HG03039 (cell line): ENCODE data around the gene ROBO1.
"Not testable (repeated sequence)": the region's sequence is repeated elsewhere in the genome, so short reads cannot be mapped to it uniquely, and the experiment has no call there.

Source experiments
- ATAC-seq: cut with Tn5 transposase; IDR thresholded peaks from one replicate; pipeline ENCODE4 v1.9.1; 2021; ENCODE audit warnings: mild to moderate bottlenecking, moderate library complexity; ENCODE audit not compliant: unreplicated experiment

ROBO1 gene

GRCh38 chr3:78889348-78889747 is 878.5 kb downstream of the ROBO1 start:
- ATAC-seq = no peak

GRCh38 chr3:78888635-78889034 is 879.2 kb downstream of the ROBO1 start:
- no peak for ATAC-seq

- ATAC-seq = no peak
These were observed 880.2 kb downstream of the ROBO1 start for GRCh38 chr3:78887547-78888011.

- no peak for ATAC-seq
These were observed 880.8 kb downstream of the ROBO1 start for GRCh38 chr3:78887029-78887428.

GRCh38 chr3:78884567-78884966 is 883.2 kb downstream of the ROBO1 start:
- ATAC-seq = not testable (repeated sequence)

GRCh38 chr3:78882251-78882650 is 885.5 kb downstream of the ROBO1 start:
- no peak for ATAC-seq

- ATAC-seq = no peak
These were observed 886.3 kb downstream of the ROBO1 start for GRCh38 chr3:78881501-78881900.

GRCh38 chr3:78880603-78881461 is 887.0 kb downstream of the ROBO1 start:
- ATAC-seq = no peak

- ATAC-seq = no peak
These were observed 888.4 kb downstream of the ROBO1 start for GRCh38 chr3:78879295-78879860.

GRCh38 chr3:78878789-78879188 is 889.0 kb downstream of the ROBO1 start:
- ATAC-seq = no peak

GRCh38 chr3:78878011-78878410 is 889.8 kb downstream of the ROBO1 start:
- ATAC-seq = no peak

GRCh38 chr3:78875851-78876250 is 891.9 kb downstream of the ROBO1 start:
- no peak for ATAC-seq

- no peak for ATAC-seq
These were observed 892.4 kb downstream of the ROBO1 start for GRCh38 chr3:78875436-78875835.

- no peak for ATAC-seq
These were observed 894.2 kb downstream of the ROBO1 start for GRCh38 chr3:78873641-78874040.

GRCh38 chr3:78872195-78872594 is 895.6 kb downstream of the ROBO1 start:
- ATAC-seq = no peak

GRCh38 chr3:78871048-78871447 is 896.8 kb downstream of the ROBO1 start:
- ATAC-seq = no peak

- no peak for ATAC-seq
These were observed 897.3 kb downstream of the ROBO1 start for GRCh38 chr3:78870484-78870883.

GRCh38 chr3:78868570-78868969 is 899.2 kb downstream of the ROBO1 start:
- no peak for ATAC-seq

GRCh38 chr3:78867409-78868372 is 900.1 kb downstream of the ROBO1 start:
- ATAC-seq = no peak

GRCh38 chr3:78863306-78864203 is 904.2 kb downstream of the ROBO1 start:
- no peak for ATAC-seq
